GM12878 (cell line): ENCODE results near the gene SLITRK3. TPM values are rescaled to one million over a fixed set of nuclear protein-coding genes. Genes with fewer than 3 reads are reported as not detected.

Experiments used
- ATAC-seq: fragments of 200-7000 bp; cut with Tn5 transposase; 3 replicates; pipeline ENCODE4 v1.9.1; 2020; ENCODE audit warnings: mild to moderate bottlenecking, moderate library complexity
- BruUV-seq: library from RNA; stranded (reverse); fragments of 400-500 nt; replicated peaks from 2 replicates; lab custom pipeline; 2021; lab: Mats Ljungman, UMichigan
- CTCF ChIA-PET: fragments of 300-600 bp; sonication (Branson Sonifier 250); formaldehyde crosslinking; extraction: SDS; loops from one replicate; lab custom pipeline; 2021; ENCODE audit warnings: inconsistent platforms; lab: Yijun Ruan, JAX
- POLR2A ChIA-PET: fragments of 350-600 bp; formaldehyde crosslinking; extraction: SDS; loops from one replicate; lab custom pipeline; 2021; ENCODE audit warnings: inconsistent platforms; lab: Charles Lee
- RAD21 ChIA-PET: fragments of 300-600 bp; sonication (Branson Sonifier 250); formaldehyde crosslinking; loops from one replicate; lab custom pipeline; 2023; ENCODE audit warnings: antibody characterized with exemption; ENCODE audit not compliant: unreplicated experiment; lab: Charles Lee
- SMC1A ChIA-PET: fragments of 300-600 bp; sonication (Branson Sonifier 250); formaldehyde crosslinking; loops from one replicate; lab custom pipeline; 2023; ENCODE audit not compliant: unreplicated experiment, uncharacterized antibody; lab: Charles Lee
- DNase-seq: peaks from one replicate; pipeline ENCODE4 v3.0.0-alpha.2; 2011; ENCODE audit warnings: low read depth, low spot score
- FAIRE-seq: peaks from 3 replicates; lab custom pipeline; 2011; peaks lifted over from hg19 to GRCh38; lab: Jason Lieb, UNC
- H2AFZ ChIP-seq: 2 replicates; pipeline ENCODE4 v1.6.0; 2011; ENCODE audit warnings: low read depth, low read length, control low read depth; ENCODE audit not compliant: control insufficient read depth
- H3K27ac ChIP-seq: 2 replicates; pipeline ENCODE4 v1.5.1; 2011; ENCODE audit warnings: control low read depth; ENCODE audit not compliant: control insufficient read depth, insufficient read depth
- H3K27me3 ChIP-seq, 2 experiments: replicated peaks in 1 of 2; 2 replicates each; pipeline versions ENCODE4 v1.6.0 to v1.6.1; 2011; ENCODE audit warnings: low read length in 1 of 2; ENCODE audit not compliant: control insufficient read depth in 2 of 2, insufficient read depth in 2 of 2
- H3K36me3 ChIP-seq, 2 experiments: 2 replicates each; pipeline ENCODE4 v1.5.1; 2011; ENCODE audit warnings: low read length in 1 of 2; ENCODE audit not compliant: control insufficient read depth in 2 of 2, insufficient read depth in 2 of 2
- H3K4me1 ChIP-seq: 2 replicates; pipeline ENCODE4 v1.6.1; 2011; ENCODE audit warnings: mild to moderate bottlenecking, low read length, moderate library complexity, mixed read lengths; ENCODE audit not compliant: control insufficient read depth, insufficient read depth
- H3K4me2 ChIP-seq: 2 replicates; pipeline ENCODE4 v1.6.0; 2011; ENCODE audit warnings: control low read depth; ENCODE audit not compliant: control insufficient read depth, insufficient read depth
- H3K4me3 ChIP-seq: fragments of 200-600 bp; sonication (generic); 2 replicates; pipeline ENCODE4 v1.5.1; 2016
- H3K79me2 ChIP-seq: 2 replicates; pipeline ENCODE4 v1.6.0; 2011; ENCODE audit warnings: low read length; ENCODE audit not compliant: control insufficient read depth, insufficient read depth
- H3K9ac ChIP-seq: 2 replicates; pipeline ENCODE4 v1.8.0; 2011; ENCODE audit warnings: low read length, control low read depth, mixed read lengths; ENCODE audit not compliant: control insufficient read depth, insufficient read depth
- H3K9me3 ChIP-seq: replicated peaks from 3 replicates; pipeline ENCODE4 v1.5.1; 2011; ENCODE audit warnings: mild to moderate bottlenecking, low read length; ENCODE audit not compliant: control insufficient read depth, insufficient read depth
- H4K20me1 ChIP-seq: 2 replicates; pipeline ENCODE4 v1.6.0; 2011; ENCODE audit not compliant: control insufficient read depth, insufficient read depth
- CEBPB ChIP-seq, 2 experiments: fragments of 150-350 bp in 1 of 2; IDR thresholded peaks; 2 replicates each; pipeline ENCODE4 v1.6.1; 2012 to 2014; ENCODE audit warnings: low read depth in 2 of 2, low read length in 2 of 2, borderline replicate concordance in 1 of 2, inconsistent platforms in 1 of 2
- PML ChIP-seq: IDR thresholded peaks from 2 replicates; pipeline ENCODE4 v1.6.1; 2012; ENCODE audit warnings: low read length, inconsistent platforms
- WGBS: methylation state at CpG from one replicate; pipeline ENCODE4 v1.1.6; 2016; ENCODE audit warnings: low lambda C conversion rate; ENCODE audit not compliant: insufficient replicate concordance, insufficient coverage; ENCODE audit errors: missing lambda C conversion rate; 5-methylcytosine and 5-hydroxymethylcytosine counted together
- in situ Hi-C: fragments of 300-500 bp; cut with MboI; formaldehyde crosslinking; loops from 9 replicates; pipeline ENCODE4 v1.14.3; 2018; ENCODE audit warnings: mixed read lengths
- intact Hi-C: fragments of 100-400 bp; cut with micrococcal nuclease; formaldehyde crosslinking; loops from one replicate; pipeline ENCODE4 v1.14.2; 2022; ENCODE audit not compliant: unreplicated experiment
- polyA plus RNA-seq, 11 experiments: library from polyadenylated mRNA; depleted of rRNA in 4 of 11; unstranded in 6 of 11; stranded (reverse) in 5 of 11; fragments of >200 nt; fragmentation: Nextera tagmentation in 4 of 11; fragmentation: Illumina TruSeq in 1 of 11; extraction: Ambion mirVana in 4 of 11; extraction: Trizol in 1 of 11; gene quantifications; 1 replicate in 1 of 11; 2 replicates in 10 of 11; pipeline versions ENCODE4 v1.2.1 to v1.2.3, GENCODE V29; 2011 to 2016; ENCODE audit warnings: inconsistent platforms in 2 of 11, missing spikeins in 2 of 11, low read depth in 1 of 11
- total RNA-seq, 4 experiments: library from RNA; depleted of rRNA in 3 of 4; stranded (reverse); fragments of >200 nt in 3 of 4; fragmentation: Illumina TruSeq in 1 of 4; extraction: Trizol in 1 of 4; gene quantifications; 2 replicates each; pipeline versions ENCODE4 v1.2.1 to v1.2.3, GENCODE V29; 2013 to 2021
- TF ChIP-seq, protein P1 (sequence below): IDR thresholded peaks from 2 replicates; pipeline ENCODE4 v1.6.1; 2011; ENCODE audit warnings: mild to moderate bottlenecking, low read depth, low read length, moderate library complexity; ENCODE audit not compliant: insufficient replicate concordance
- TF ChIP-seq, protein P2 (sequence below): fragments of 450-650 bp; IDR thresholded peaks from 2 replicates; pipeline ENCODE4 v1.6.1; 2017; ENCODE audit warnings: antibody characterized with exemption, mild to moderate bottlenecking, moderate library complexity
- TF ChIP-seq, protein P3 (sequence below): fragments of 450-650 bp; IDR thresholded peaks from 2 replicates; pipeline ENCODE4 v1.6.1; 2014; ENCODE audit warnings: mild to moderate bottlenecking
- TF ChIP-seq, protein P4 (sequence below): fragments of 150-350 bp; IDR thresholded peaks from 2 replicates; pipeline ENCODE4 v1.6.1; 2014; ENCODE audit warnings: mild to moderate bottlenecking, low read depth, low read length

SLITRK3 gene
- total and polyA plus RNA-seq, 10 of the 15 experiments (the other 5 are each of a cell fraction or from before 2014, with no cell fraction given), result 0.03 TPM; not detected in 9

- FAIRE-seq, result no peak
- RAD21 ChIA-PET, result no interaction called here
- H3K4me1 ChIP-seq, result no peaks in the 10 kb centered on the region
- DNase-seq, result no peak
- no peaks in the 10 kb centered on the region for H3K79me2 ChIP-seq
- POLR2A ChIA-PET, result no interaction called here
- no peaks in the 10 kb centered on the region for H3K27me3 ChIP-seq
- CTCF ChIA-PET, result no interaction called here
- no peak overlapping the region for H3K4me3 ChIP-seq
- no peaks in the 10 kb centered on the region for H4K20me1 ChIP-seq
- TF ChIP-seq, protein P1, sequence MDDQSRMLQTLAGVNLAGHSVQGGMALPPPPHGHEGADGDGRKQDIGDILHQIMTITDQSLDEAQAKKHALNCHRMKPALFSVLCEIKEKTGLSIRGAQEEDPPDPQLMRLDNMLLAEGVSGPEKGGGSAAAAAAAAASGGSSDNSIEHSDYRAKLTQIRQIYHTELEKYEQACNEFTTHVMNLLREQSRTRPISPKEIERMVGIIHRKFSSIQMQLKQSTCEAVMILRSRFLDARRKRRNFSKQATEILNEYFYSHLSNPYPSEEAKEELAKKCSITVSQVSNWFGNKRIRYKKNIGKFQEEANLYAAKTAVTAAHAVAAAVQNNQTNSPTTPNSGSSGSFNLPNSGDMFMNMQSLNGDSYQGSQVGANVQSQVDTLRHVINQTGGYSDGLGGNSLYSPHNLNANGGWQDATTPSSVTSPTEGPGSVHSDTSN, result no peak
- TF ChIP-seq, protein P2, sequence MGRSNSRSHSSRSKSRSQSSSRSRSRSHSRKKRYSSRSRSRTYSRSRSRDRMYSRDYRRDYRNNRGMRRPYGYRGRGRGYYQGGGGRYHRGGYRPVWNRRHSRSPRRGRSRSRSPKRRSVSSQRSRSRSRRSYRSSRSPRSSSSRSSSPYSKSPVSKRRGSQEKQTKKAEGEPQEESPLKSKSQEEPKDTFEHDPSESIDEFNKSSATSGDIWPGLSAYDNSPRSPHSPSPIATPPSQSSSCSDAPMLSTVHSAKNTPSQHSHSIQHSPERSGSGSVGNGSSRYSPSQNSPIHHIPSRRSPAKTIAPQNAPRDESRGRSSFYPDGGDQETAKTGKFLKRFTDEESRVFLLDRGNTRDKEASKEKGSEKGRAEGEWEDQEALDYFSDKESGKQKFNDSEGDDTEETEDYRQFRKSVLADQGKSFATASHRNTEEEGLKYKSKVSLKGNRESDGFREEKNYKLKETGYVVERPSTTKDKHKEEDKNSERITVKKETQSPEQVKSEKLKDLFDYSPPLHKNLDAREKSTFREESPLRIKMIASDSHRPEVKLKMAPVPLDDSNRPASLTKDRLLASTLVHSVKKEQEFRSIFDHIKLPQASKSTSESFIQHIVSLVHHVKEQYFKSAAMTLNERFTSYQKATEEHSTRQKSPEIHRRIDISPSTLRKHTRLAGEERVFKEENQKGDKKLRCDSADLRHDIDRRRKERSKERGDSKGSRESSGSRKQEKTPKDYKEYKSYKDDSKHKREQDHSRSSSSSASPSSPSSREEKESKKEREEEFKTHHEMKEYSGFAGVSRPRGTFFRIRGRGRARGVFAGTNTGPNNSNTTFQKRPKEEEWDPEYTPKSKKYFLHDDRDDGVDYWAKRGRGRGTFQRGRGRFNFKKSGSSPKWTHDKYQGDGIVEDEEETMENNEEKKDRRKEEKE, result no peak
- TF ChIP-seq CEBPB (IDR thresholded peaks at IDR 0.05; ENCODE audit: borderline replicate concordance in 1 of 2, low read depth in 2 of 2, low read length in 2 of 2) (no peak), PML (no peak)
- TF ChIP-seq, protein P3, sequence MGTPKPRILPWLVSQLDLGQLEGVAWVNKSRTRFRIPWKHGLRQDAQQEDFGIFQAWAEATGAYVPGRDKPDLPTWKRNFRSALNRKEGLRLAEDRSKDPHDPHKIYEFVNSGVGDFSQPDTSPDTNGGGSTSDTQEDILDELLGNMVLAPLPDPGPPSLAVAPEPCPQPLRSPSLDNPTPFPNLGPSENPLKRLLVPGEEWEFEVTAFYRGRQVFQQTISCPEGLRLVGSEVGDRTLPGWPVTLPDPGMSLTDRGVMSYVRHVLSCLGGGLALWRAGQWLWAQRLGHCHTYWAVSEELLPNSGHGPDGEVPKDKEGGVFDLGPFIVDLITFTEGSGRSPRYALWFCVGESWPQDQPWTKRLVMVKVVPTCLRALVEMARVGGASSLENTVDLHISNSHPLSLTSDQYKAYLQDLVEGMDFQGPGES, result no peak
- TF ChIP-seq, protein P4, sequence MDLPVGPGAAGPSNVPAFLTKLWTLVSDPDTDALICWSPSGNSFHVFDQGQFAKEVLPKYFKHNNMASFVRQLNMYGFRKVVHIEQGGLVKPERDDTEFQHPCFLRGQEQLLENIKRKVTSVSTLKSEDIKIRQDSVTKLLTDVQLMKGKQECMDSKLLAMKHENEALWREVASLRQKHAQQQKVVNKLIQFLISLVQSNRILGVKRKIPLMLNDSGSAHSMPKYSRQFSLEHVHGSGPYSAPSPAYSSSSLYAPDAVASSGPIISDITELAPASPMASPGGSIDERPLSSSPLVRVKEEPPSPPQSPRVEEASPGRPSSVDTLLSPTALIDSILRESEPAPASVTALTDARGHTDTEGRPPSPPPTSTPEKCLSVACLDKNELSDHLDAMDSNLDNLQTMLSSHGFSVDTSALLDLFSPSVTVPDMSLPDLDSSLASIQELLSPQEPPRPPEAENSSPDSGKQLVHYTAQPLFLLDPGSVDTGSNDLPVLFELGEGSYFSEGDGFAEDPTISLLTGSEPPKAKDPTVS, result no peak
- TF ChIP-seq, all 136 proteins: peak for 0
- Histone ChIP-seq H3K9me3 (no peaks in the 10 kb centered on the region), H3K27ac (no peak overlapping the region), H3K4me2 (no peak overlapping the region), H2AFZ (no peak overlapping the region), H3K36me3 (no peaks in the 10 kb centered on the region), H3K9ac (no peak overlapping the region)
- WGBS, result 0% methylated on average over 2 of the region's 2 CpGs
- no TSS peak for BruUV-seq
- in situ Hi-C loops (no loop called here), intact Hi-C loops (no loop called here)
- no peak for ATAC-seq
- SMC1A ChIA-PET, result no interaction called here
Observed at GRCh38 chr3:165217739-165218138, 21.6 kb upstream of the SLITRK3 start.
